Progenitor cell of endocrine pancreas (in vitro differentiated cells): ENCODE data around the gene CATSPERD. TPM values are rescaled to one million over a fixed set of nuclear protein-coding genes. Genes with fewer than 3 reads are reported as not detected.

ENCODE experiments used
- DNase-seq: peaks from one replicate; pipeline ENCODE4 v3.0.0; 2021; ENCODE audit warnings: low spot score; ENCODE audit not compliant: unreplicated experiment
- H3K27ac Mint-ChIP-seq: 2 replicates; pipeline ENCODE4 v1.8.0; 2021; ENCODE audit warnings: mild to moderate bottlenecking, moderate library complexity, mixed read lengths
- H3K27me3 Mint-ChIP-seq: 2 replicates; pipeline ENCODE4 v1.8.0; 2021; ENCODE audit warnings: mixed read lengths
- H3K36me3 Mint-ChIP-seq: 2 replicates; pipeline ENCODE4 v1.8.0; 2022; ENCODE audit warnings: mixed read lengths; ENCODE audit not compliant: insufficient read depth
- H3K4me1 Mint-ChIP-seq: 2 replicates; pipeline ENCODE4 v1.8.0; 2021; ENCODE audit warnings: low read depth, mixed read lengths
- H3K4me3 Mint-ChIP-seq: 2 replicates; pipeline ENCODE4 v1.8.0; 2021; ENCODE audit warnings: low read depth, mild to moderate bottlenecking, moderate library complexity, mixed read lengths
- H3K9me3 Mint-ChIP-seq: 2 replicates; pipeline ENCODE4 v1.8.0; 2021; ENCODE audit warnings: low read depth, mixed read lengths
- total RNA-seq: library from RNA; stranded (reverse); gene quantifications from 2 replicates; pipeline ENCODE4 v1.2.1, GENCODE V29; 2021
- TF ChIP-seq, protein P1 (sequence below): fragments of 200-600 bp; sonication (generic); IDR thresholded peaks from one replicate; pipeline ENCODE4 v1.5.0; 2021; ENCODE audit warnings: antibody characterized with exemption, mild to moderate bottlenecking; ENCODE audit not compliant: unreplicated experiment

The CATSPERD gene
- total RNA-seq, 1 donor from 2014 or later: not detected

DNA sequence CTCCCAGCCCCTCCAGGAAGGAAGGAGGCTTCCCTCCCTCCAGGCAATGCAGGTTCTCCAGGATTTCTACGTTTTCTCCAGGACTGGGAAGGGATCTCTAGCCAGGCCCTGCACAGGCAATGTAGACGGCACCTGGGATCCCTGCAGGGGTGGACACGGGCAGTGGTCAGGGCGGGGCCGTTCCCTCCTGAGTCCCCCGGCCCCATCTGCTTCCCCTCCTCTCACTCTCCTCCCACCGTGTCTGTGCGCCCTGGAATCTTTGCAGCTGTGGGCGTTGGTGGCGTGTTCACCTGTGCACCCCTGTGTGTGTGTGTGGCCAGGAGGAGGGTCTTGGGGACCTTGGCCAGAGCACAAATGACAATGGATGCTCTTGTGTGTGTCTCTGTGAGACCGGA is 94.4 kb downstream of the CATSPERD start:
- TF ChIP-seq, protein P1, sequence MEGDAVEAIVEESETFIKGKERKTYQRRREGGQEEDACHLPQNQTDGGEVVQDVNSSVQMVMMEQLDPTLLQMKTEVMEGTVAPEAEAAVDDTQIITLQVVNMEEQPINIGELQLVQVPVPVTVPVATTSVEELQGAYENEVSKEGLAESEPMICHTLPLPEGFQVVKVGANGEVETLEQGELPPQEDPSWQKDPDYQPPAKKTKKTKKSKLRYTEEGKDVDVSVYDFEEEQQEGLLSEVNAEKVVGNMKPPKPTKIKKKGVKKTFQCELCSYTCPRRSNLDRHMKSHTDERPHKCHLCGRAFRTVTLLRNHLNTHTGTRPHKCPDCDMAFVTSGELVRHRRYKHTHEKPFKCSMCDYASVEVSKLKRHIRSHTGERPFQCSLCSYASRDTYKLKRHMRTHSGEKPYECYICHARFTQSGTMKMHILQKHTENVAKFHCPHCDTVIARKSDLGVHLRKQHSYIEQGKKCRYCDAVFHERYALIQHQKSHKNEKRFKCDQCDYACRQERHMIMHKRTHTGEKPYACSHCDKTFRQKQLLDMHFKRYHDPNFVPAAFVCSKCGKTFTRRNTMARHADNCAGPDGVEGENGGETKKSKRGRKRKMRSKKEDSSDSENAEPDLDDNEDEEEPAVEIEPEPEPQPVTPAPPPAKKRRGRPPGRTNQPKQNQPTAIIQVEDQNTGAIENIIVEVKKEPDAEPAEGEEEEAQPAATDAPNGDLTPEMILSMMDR: no peak
- peaks cover 23% of the 10 kb centered on the region for H3K27me3 Mint-ChIP-seq
- no peak for DNase-seq
- no peaks in the 10 kb centered on the region for H3K4me1 Mint-ChIP-seq
- no peak overlapping the region for H3K27ac Mint-ChIP-seq
- H3K36me3 Mint-ChIP-seq: no peaks in the 10 kb centered on the region
- no peaks in the 10 kb centered on the region for H3K9me3 Mint-ChIP-seq
- no peak overlapping the region for H3K4me3 Mint-ChIP-seq

DNA sequence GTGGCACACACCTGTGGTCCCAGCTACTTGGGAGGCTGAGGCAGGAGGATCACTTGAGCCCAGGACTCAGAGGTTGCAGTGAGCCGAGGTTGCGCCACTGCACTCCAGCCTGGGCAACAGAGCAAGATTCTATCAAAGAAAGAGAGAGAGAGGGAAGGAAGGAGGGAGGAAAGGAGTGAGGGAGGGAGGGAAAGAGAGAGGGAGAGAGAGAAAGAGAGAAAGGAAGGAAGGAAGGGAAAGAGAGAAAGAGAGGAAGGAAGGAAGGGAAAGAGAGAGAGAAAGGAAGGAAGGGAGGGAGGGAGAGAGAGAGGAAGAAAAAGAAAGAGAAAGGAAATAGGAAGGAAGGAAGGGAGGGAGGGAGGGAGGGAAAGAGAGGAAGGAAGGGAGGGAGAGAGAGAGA is 96.8 kb downstream of the CATSPERD start:
- no peak for DNase-seq
- Mint-ChIP-seq H3K36me3 (no peaks in the 10 kb centered on the region), H3K27me3 (peaks cover 26% of the 10 kb centered on the region), H3K27ac (no peak overlapping the region), H3K9me3 (no peaks in the 10 kb centered on the region), H3K4me3 (no peak overlapping the region), H3K4me1 (no peaks in the 10 kb centered on the region)
- TF ChIP-seq, protein P1: no peak

DNA sequence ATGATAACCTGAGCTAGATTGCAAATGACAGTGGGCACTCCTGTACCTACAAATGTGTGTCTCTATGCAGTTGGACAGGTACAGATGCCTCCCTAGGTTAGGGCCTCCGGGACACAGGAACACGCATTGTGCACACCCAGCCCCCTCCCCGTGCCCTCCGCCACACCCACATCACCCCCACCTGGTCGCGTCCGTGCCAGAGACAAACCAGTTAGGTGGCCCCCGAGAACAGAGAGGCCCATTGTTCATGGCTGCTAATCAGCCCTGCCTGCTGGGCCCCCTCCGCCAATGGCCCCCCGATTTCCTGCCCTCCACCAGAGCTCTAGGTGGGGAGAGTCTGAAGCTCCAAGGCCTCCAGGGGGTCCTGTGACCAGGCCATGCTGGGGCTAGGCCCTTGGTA is 98.2 kb downstream of the CATSPERD start:
- Mint-ChIP-seq H3K4me1 (no peaks in the 10 kb centered on the region), H3K36me3 (no peaks in the 10 kb centered on the region), H3K4me3 (no peak overlapping the region), H3K27ac (no peak overlapping the region), H3K27me3 (peaks cover 26% of the 10 kb centered on the region), H3K9me3 (no peaks in the 10 kb centered on the region)
- DNase-seq: no peak
- TF ChIP-seq, protein P1: no peak

DNA sequence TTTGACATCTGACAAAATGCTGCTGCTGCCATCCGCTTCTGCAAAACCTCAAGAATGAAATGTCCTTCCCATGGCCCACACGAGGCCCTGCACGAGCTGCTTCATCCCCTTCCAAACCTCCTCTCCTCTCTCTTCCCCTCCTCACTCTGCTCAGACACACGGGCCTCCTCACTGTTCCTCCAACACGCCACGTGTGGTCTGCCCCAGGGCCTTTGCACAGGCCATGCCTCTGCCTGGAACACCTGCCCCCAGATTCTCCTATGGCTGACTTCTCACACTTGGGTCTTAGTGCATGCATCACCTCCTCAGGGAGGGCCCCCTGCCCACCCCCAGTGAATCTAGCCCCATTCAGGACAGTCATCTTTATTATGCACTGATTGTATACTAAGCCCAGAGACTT is 100.3 kb downstream of the CATSPERD start:
- Mint-ChIP-seq H3K27me3 (peaks cover 23% of the 10 kb centered on the region), H3K9me3 (no peaks in the 10 kb centered on the region), H3K36me3 (no peaks in the 10 kb centered on the region), H3K27ac (peak overlapping the region; percentile 62), H3K4me3 (no peak overlapping the region), H3K4me1 (no peaks in the 10 kb centered on the region)
- TF ChIP-seq, protein P1: no peak
- DNase-seq: no peak

DNA sequence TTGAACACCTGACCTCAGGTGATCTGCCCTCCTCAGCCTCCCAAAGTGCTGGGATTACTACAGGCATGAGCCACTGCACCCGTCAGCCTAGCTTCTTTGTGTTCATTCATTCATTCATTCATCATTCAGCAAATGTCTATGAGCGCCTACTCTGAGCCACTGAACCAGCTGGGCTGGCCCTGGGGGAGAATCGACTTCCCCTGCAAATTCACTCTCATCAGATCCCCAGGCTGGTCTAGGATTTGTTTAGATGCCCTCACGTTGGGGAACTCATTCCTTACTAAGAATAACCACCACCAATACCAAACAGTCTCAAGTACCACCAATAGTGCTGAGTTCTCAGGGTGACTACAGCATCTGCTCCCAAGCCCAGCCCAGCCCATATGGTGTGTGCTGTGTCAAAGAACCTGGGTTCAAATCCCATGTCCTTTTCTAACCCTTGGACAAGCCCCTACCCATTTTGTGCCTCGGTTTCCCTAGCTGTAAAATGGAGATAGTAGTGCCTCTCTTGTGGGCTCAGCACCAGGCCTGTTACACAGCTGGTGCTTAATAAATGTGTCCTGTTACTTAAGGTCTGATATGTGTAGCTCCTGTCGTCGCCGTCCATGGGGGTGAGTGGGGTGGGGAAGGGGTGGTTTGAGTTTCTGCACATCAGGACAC is 101.2 kb downstream of the CATSPERD start:
- TF ChIP-seq, protein P1: no peak
- Mint-ChIP-seq H3K4me1 (no peaks in the 10 kb centered on the region), H3K36me3 (no peaks in the 10 kb centered on the region), H3K4me3 (no peak overlapping the region), H3K27ac (no peak overlapping the region), H3K9me3 (no peaks in the 10 kb centered on the region), H3K27me3 (peaks cover 17% of the 10 kb centered on the region)
- DNase-seq: no peak
